ENCODE measurements around the gene PDIA5. TPM values are rescaled to one million over a fixed set of nuclear protein-coding genes. Genes with fewer than 3 reads are reported as not detected.

The PDIA5 gene
- polyA plus RNA-seq, 1 donor (not counting 4 experiments of a cell fraction or from before 2014, with no cell fraction given), result 29.8 TPM

DNA sequence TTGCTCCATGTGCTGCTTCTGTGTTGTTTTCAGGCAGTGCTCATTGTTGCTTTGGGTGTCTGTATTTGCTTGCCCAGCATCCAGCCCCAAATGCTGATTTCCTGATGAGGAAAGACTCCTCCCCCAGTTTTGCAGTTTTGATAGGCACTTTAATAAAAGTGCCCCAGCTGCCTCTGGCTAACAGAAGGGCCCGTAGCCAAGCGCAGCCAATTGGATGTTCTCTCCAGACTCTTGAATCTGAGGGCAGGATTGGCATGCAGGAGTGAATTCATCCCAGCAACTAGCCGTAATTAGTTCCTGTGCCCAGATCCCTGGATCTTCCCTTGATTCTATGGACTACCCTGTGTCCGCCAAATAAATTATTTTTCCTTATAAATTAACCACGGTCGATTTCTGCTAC, 24.4 kb upstream of the PDIA5 start:
- Histone ChIP-seq H3K9me3 (ENCODE audit: control insufficient read depth, low read depth, low read length) (no peaks in the 10 kb centered on the region), H3K9me1 (ENCODE audit: control insufficient read depth, extremely low read depth, insufficient read depth, low read length) (no peaks in the 10 kb centered on the region), H3K36me3 (ENCODE audit: control insufficient read depth in 2 of 2, extremely low read depth in 1 of 2, insufficient read depth in 2 of 2, low read length in 2 of 2) (no peaks in the 10 kb centered on the region), H2AFZ (ENCODE audit: control insufficient read depth, low read length) (no peak overlapping the region), H3K79me2 (ENCODE audit: control insufficient read depth, insufficient read depth, low read length) (no peaks in the 10 kb centered on the region), H4K20me1 (ENCODE audit: control insufficient read depth, extremely low read depth, insufficient read depth, low read length) (no peaks in the 10 kb centered on the region), H3K4me1 (ENCODE audit: control insufficient read depth, extremely low read depth, insufficient read depth, low read length) (no peaks in the 10 kb centered on the region), H3K9ac (ENCODE audit: control insufficient read depth, extremely low read depth, insufficient read depth, low read length) (no peak overlapping the region), H3K27ac (ENCODE audit: control insufficient read depth, insufficient read depth, low read length) (no peak overlapping the region), H3K27me3 (ENCODE audit: control insufficient read depth, extremely low read depth, insufficient read depth, low read length) (peaks cover 7% of the 10 kb centered on the region), H3K4me3 (ENCODE audit: control insufficient read depth in 2 of 3, extremely low read depth in 1 of 3, insufficient read depth in 2 of 3, low read depth in 1 of 3, low read length in 3 of 3) (no peak overlapping the region), H3K4me2 (ENCODE audit: control insufficient read depth, extremely low read depth, insufficient read depth, low read depth, low read length) (no peak overlapping the region)
- no peak for TF ChIP-seq EZH2 (IDR thresholded peaks at IDR 0.05; ENCODE audit: low read length)
- TF ChIP-seq, protein P1, sequence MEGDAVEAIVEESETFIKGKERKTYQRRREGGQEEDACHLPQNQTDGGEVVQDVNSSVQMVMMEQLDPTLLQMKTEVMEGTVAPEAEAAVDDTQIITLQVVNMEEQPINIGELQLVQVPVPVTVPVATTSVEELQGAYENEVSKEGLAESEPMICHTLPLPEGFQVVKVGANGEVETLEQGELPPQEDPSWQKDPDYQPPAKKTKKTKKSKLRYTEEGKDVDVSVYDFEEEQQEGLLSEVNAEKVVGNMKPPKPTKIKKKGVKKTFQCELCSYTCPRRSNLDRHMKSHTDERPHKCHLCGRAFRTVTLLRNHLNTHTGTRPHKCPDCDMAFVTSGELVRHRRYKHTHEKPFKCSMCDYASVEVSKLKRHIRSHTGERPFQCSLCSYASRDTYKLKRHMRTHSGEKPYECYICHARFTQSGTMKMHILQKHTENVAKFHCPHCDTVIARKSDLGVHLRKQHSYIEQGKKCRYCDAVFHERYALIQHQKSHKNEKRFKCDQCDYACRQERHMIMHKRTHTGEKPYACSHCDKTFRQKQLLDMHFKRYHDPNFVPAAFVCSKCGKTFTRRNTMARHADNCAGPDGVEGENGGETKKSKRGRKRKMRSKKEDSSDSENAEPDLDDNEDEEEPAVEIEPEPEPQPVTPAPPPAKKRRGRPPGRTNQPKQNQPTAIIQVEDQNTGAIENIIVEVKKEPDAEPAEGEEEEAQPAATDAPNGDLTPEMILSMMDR (optimal IDR thresholded peaks at IDR 0.05 in 1 of 3, IDR thresholded peaks at IDR 0.05 in 1 of 3, conservative IDR thresholded peaks at IDR 0.05 in 1 of 3; ENCODE audit: extremely low read depth in 1 of 3, insufficient read depth in 2 of 3, low read length in 3 of 3), result no peak
- dilution Hi-C loops (cut with MboI; ENCODE audit: extremely low pct_ligation_motif_present, low sequenced_read_pairs), result no loop called here
- FAIRE-seq, result no peak
- DNase-seq (ENCODE audit: low read depth, low spot score), result no peak

DNA sequence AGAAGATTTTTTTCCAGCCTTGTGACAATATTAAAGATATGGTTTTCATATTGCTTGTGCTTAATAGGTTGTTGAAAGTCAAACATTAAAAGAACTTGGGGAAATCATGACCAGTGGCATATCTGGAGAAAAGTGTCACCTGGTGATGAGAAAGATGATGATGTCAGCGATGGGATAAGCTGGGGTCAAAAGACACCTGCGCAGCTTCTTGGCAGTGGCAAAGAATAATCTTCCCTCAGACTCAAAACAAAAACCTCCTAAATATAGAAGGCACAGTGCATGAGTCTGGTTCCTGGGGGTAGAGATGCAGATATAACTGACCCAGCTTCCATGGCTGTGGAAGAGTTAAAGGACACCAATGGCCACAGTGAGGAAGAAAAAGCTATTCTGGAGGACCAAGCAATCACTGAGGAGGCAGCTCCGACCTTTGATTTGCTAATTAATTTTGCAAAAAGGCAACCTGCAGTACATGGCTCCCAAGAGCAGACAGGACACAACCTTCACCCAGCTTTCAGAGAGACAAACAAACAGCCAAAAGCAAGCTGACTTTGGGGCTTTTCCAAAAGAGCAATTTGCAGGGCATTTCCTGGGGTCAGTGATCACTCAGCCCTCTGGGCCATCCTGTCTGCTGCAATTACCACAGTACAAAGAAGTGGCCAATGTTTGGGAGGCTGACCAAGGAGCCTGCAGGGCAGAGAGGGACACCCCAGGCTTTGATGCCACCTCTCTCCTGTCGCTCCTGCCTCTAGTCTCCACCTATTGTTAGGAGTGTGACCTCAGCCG, 21.7 kb upstream of the PDIA5 start:
- no peaks in the 10 kb centered on the region for H3K79me2 ChIP-seq (ENCODE audit: control insufficient read depth, insufficient read depth, low read length)
- dilution Hi-C loops (cut with MboI; ENCODE audit: extremely low pct_ligation_motif_present, low sequenced_read_pairs), result no loop called here
- no peaks in the 10 kb centered on the region for H3K4me1 ChIP-seq (ENCODE audit: control insufficient read depth, extremely low read depth, insufficient read depth, low read length)
- H3K4me3 ChIP-seq (ENCODE audit: control insufficient read depth in 2 of 3, extremely low read depth in 1 of 3, insufficient read depth in 2 of 3, low read depth in 1 of 3, low read length in 3 of 3), result no peak overlapping the region
- no peaks in the 10 kb centered on the region for H3K9me1 ChIP-seq (ENCODE audit: control insufficient read depth, extremely low read depth, insufficient read depth, low read length)
- H4K20me1 ChIP-seq (ENCODE audit: control insufficient read depth, extremely low read depth, insufficient read depth, low read length), result no peaks in the 10 kb centered on the region
- H3K4me2 ChIP-seq (ENCODE audit: control insufficient read depth, extremely low read depth, insufficient read depth, low read depth, low read length), result no peak overlapping the region
- H3K9me3 ChIP-seq (ENCODE audit: control insufficient read depth, low read depth, low read length), result no peaks in the 10 kb centered on the region
- no peak overlapping the region for H3K27ac ChIP-seq (ENCODE audit: control insufficient read depth, insufficient read depth, low read length)
- no peak overlapping the region for H3K9ac ChIP-seq (ENCODE audit: control insufficient read depth, extremely low read depth, insufficient read depth, low read length)
- FAIRE-seq (no peak), DNase-seq (ENCODE audit: low read depth, low spot score) (no peak)
- H3K36me3 ChIP-seq (ENCODE audit: control insufficient read depth in 2 of 2, extremely low read depth in 1 of 2, insufficient read depth in 2 of 2, low read length in 2 of 2), result no peaks in the 10 kb centered on the region
- H3K27me3 ChIP-seq (ENCODE audit: control insufficient read depth, extremely low read depth, insufficient read depth, low read length), result no peaks in the 10 kb centered on the region
- no peak for TF ChIP-seq EZH2 (IDR thresholded peaks at IDR 0.05; ENCODE audit: low read length)
- TF ChIP-seq, protein P1 (optimal IDR thresholded peaks at IDR 0.05 in 1 of 3, IDR thresholded peaks at IDR 0.05 in 1 of 3, conservative IDR thresholded peaks at IDR 0.05 in 1 of 3; ENCODE audit: extremely low read depth in 1 of 3, insufficient read depth in 2 of 3, low read length in 3 of 3), result no peak
- H2AFZ ChIP-seq (ENCODE audit: control insufficient read depth, low read length), result no peak overlapping the region

All from keratinocyte (primary cell).